Measurements from ENCODE around the gene EYA3. TPM values are rescaled to one million over a fixed set of nuclear protein-coding genes. Genes with fewer than 3 reads are reported as not detected.

Gene EYA3
- total RNA-seq, 1 donor from 2014 or later: 20.7 TPM

DNA sequence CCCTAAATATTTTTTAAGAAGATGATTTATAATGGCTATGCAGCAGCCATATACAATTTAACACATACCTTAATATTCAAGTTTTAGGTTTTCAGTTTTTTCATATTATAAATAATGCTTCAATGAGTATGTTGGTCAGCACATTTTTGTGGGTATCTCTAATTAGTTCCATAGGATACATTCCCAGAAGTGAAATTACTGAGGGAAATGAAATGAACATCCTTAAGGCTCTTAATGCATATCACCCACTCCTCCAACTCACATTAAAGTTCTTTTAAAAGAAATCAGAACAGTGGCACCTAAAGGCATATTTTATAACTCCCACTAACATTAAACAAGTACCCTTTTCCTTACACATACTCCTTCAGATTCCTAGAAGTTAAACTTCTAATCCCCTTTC, 56.1 kb downstream of the EYA3 start:
- Mint-ChIP-seq H3K27ac (ENCODE audit: unreplicated experiment) (no peak overlapping the region), H3K4me3 (ENCODE audit: unreplicated experiment) (no peak overlapping the region), H3K4me1 (ENCODE audit: unreplicated experiment) (no peaks in the 10 kb centered on the region)

DNA sequence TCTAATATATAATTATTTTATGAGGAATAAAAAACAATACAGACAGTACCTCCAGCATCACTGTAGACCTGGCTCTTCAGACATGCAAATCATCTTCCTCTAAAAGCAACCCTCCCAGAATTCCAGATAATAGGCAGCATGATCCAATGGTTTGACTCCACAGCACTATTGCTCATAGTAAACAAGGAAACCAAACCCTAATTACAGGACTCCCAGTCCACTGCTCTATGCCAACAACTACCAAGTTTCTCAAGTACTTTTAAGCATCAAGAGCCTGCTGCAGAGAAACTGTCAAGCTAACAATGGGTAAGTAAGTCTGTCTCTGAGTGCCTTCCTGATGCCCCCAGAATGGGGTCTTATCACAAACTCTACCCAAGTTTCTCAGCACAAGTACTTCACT, 57.2 kb downstream of the EYA3 start:
- Mint-ChIP-seq H3K27ac (ENCODE audit: unreplicated experiment) (no peak overlapping the region), H3K4me3 (ENCODE audit: unreplicated experiment) (no peak overlapping the region), H3K36me3 (ENCODE audit: low read depth, unreplicated experiment) (no peaks in the 10 kb centered on the region), H3K27me3 (ENCODE audit: unreplicated experiment) (no peaks in the 10 kb centered on the region), H3K9me3 (ENCODE audit: unreplicated experiment) (no peaks in the 10 kb centered on the region), H3K4me1 (ENCODE audit: unreplicated experiment) (no peaks in the 10 kb centered on the region)
- TF ChIP-seq, protein P1, sequence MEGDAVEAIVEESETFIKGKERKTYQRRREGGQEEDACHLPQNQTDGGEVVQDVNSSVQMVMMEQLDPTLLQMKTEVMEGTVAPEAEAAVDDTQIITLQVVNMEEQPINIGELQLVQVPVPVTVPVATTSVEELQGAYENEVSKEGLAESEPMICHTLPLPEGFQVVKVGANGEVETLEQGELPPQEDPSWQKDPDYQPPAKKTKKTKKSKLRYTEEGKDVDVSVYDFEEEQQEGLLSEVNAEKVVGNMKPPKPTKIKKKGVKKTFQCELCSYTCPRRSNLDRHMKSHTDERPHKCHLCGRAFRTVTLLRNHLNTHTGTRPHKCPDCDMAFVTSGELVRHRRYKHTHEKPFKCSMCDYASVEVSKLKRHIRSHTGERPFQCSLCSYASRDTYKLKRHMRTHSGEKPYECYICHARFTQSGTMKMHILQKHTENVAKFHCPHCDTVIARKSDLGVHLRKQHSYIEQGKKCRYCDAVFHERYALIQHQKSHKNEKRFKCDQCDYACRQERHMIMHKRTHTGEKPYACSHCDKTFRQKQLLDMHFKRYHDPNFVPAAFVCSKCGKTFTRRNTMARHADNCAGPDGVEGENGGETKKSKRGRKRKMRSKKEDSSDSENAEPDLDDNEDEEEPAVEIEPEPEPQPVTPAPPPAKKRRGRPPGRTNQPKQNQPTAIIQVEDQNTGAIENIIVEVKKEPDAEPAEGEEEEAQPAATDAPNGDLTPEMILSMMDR (IDR thresholded peaks at IDR 0.05; ENCODE audit: unreplicated experiment): no peak
- no peak for DNase-seq (ENCODE audit: low spot score)

More for the DNA sequence above, 56.1 kb downstream of the EYA3 start:
- no peaks in the 10 kb centered on the region for H3K36me3 Mint-ChIP-seq (ENCODE audit: low read depth, unreplicated experiment)
- TF ChIP-seq, protein P1 (IDR thresholded peaks at IDR 0.05; ENCODE audit: unreplicated experiment): no peak
- no peaks in the 10 kb centered on the region for H3K9me3 Mint-ChIP-seq (ENCODE audit: unreplicated experiment)
- DNase-seq (ENCODE audit: low spot score): no peak
- H3K27me3 Mint-ChIP-seq (ENCODE audit: unreplicated experiment): no peaks in the 10 kb centered on the region

DNA sequence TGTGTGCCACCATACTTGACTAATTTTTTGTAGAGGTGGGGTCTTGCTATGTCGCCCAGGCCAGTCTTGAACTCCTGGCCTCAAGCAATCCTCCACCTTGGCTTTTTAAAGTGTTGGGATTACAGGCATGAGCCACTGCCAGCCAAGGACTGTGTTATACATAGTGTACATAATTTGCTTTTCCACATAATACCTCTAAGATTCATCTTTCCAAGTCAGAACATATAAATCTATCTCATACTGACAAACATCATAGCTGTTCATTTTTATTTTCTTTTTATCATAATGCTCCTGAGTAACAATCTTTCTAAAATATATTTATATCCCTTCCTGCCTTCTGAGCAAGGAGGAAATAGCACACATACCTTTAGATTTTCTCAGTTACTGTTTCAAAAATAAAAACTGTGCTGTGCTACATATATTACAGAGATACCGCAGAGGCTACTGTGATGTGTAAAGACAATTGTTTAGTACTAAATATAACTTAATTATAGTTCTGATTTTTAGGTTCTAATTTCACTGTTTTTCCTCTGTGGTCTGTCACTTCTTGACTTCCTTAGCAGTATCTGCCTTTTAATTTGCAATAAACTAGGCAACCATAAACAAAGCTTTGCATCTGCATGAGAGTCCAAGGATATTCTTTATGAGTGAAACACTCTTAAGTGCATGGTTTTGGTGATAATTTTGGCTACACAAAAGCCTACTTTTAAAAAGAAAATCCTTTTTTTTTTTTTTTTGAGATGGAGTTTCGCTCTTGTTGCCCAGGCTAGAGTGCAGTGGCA, 59.3 kb downstream of the EYA3 start:
- H3K9me3 Mint-ChIP-seq (ENCODE audit: unreplicated experiment): no peaks in the 10 kb centered on the region
- H3K4me3 Mint-ChIP-seq (ENCODE audit: unreplicated experiment): no peak overlapping the region
- H3K4me1 Mint-ChIP-seq (ENCODE audit: unreplicated experiment): no peaks in the 10 kb centered on the region
- H3K36me3 Mint-ChIP-seq (ENCODE audit: low read depth, unreplicated experiment): no peaks in the 10 kb centered on the region
- no peak for DNase-seq (ENCODE audit: low spot score)
- no peaks in the 10 kb centered on the region for H3K27me3 Mint-ChIP-seq (ENCODE audit: unreplicated experiment)
- H3K27ac Mint-ChIP-seq (ENCODE audit: unreplicated experiment): peak overlapping the region; percentile 67
- TF ChIP-seq, protein P1 (IDR thresholded peaks at IDR 0.05; ENCODE audit: unreplicated experiment): no peak

DNA sequence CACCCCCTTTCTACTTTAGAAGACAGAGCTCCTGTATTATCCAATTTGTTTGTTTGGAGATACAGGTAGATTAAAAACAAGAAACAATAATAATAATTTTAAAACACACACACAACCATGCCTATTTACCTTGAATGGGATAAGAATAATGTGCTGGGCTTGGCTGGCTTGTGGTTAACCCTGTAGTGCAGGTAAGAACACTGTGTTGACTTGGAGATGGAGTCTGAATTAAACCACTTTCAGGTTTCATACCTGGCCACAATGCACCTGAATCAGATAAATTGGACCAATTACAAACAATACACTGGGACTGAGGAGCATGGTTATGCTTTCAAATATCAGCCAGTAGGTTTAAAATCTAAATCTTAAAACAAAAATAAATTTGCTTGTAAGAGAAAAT, 60.8 kb downstream of the EYA3 start:
- no peak overlapping the region for H3K4me3 Mint-ChIP-seq (ENCODE audit: unreplicated experiment)
- TF ChIP-seq, protein P1 (IDR thresholded peaks at IDR 0.05; ENCODE audit: unreplicated experiment): no peak
- H3K36me3 Mint-ChIP-seq (ENCODE audit: low read depth, unreplicated experiment): no peaks in the 10 kb centered on the region
- no peaks in the 10 kb centered on the region for H3K27me3 Mint-ChIP-seq (ENCODE audit: unreplicated experiment)
- no peaks in the 10 kb centered on the region for H3K9me3 Mint-ChIP-seq (ENCODE audit: unreplicated experiment)
- DNase-seq (ENCODE audit: low spot score): no peak
- H3K4me1 Mint-ChIP-seq (ENCODE audit: unreplicated experiment): no peaks in the 10 kb centered on the region
- H3K27ac Mint-ChIP-seq (ENCODE audit: unreplicated experiment): no peak overlapping the region

DNA sequence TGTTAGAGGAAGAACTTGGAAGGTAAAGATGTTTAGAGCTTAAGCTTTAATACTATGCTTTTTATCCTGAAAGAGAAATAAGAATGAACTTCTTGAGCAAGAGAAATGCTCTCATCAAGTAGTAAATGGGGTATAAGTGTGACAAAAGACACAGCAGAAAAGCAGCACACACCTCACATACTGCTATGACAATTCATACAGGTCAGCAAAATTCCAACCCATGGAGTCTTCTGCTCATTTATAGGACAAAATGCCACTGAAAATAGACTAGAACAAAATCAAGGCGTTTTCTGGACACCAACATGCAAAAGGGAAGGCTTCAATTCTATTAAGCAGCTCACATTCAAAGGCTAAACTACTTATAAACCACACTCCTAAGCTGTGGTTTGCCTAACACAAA, 61.2 kb downstream of the EYA3 start:
- Mint-ChIP-seq H3K4me1 (ENCODE audit: unreplicated experiment) (no peaks in the 10 kb centered on the region), H3K4me3 (ENCODE audit: unreplicated experiment) (no peak overlapping the region), H3K27me3 (ENCODE audit: unreplicated experiment) (no peaks in the 10 kb centered on the region), H3K36me3 (ENCODE audit: low read depth, unreplicated experiment) (no peaks in the 10 kb centered on the region), H3K9me3 (ENCODE audit: unreplicated experiment) (no peaks in the 10 kb centered on the region), H3K27ac (ENCODE audit: unreplicated experiment) (no peak overlapping the region)
- DNase-seq (ENCODE audit: low spot score): no peak
- TF ChIP-seq, protein P1 (IDR thresholded peaks at IDR 0.05; ENCODE audit: unreplicated experiment): no peak

Measured in endothelial cell (in vitro differentiated cells).